Keratinocyte (primary cell): ENCODE results near the gene VIPR2.

ENCODE experiments used
- EZH2 ChIP-seq: IDR thresholded peaks from one replicate; pipeline ENCODE4 v1.6.1; 2012; ENCODE audit warnings: inconsistent platforms, mild to moderate bottlenecking, low read length, moderate library complexity
- TF ChIP-seq, protein P1 (sequence below), 3 experiments: IDR thresholded peaks in 1 of 3; conservative IDR thresholded peaks in 1 of 3; optimal IDR thresholded peaks in 1 of 3; 2 replicates in 2 of 3; 3 replicates in 1 of 3; pipeline versions ENCODE3 to v1.5.1; 2011; ENCODE audit warnings: low read length in 3 of 3, mild to moderate bottlenecking in 3 of 3, moderate library complexity in 2 of 3, control low read depth in 1 of 3, inconsistent platforms in 1 of 3; ENCODE audit not compliant: insufficient read depth in 2 of 3; ENCODE audit errors: extremely low read depth in 1 of 3

GRCh38 chr7:159153511-159153910, 8.8 kb upstream of the VIPR2 start:
- TF ChIP-seq, protein P1, sequence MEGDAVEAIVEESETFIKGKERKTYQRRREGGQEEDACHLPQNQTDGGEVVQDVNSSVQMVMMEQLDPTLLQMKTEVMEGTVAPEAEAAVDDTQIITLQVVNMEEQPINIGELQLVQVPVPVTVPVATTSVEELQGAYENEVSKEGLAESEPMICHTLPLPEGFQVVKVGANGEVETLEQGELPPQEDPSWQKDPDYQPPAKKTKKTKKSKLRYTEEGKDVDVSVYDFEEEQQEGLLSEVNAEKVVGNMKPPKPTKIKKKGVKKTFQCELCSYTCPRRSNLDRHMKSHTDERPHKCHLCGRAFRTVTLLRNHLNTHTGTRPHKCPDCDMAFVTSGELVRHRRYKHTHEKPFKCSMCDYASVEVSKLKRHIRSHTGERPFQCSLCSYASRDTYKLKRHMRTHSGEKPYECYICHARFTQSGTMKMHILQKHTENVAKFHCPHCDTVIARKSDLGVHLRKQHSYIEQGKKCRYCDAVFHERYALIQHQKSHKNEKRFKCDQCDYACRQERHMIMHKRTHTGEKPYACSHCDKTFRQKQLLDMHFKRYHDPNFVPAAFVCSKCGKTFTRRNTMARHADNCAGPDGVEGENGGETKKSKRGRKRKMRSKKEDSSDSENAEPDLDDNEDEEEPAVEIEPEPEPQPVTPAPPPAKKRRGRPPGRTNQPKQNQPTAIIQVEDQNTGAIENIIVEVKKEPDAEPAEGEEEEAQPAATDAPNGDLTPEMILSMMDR (optimal IDR thresholded peaks at IDR 0.05 in 1 of 3, IDR thresholded peaks at IDR 0.05 in 1 of 3, conservative IDR thresholded peaks at IDR 0.05 in 1 of 3; ENCODE audit: extremely low read depth in 1 of 3, insufficient read depth in 2 of 3, low read length in 3 of 3): no peak
- TF ChIP-seq EZH2: no peak
